CD4-positive, CD25-positive, alpha-beta regulatory T cell (primary cell): ENCODE data around the gene MINDY4. TPM values are rescaled to one million over a fixed set of nuclear protein-coding genes. Genes with fewer than 3 reads are reported as not detected.

Source experiments
- ATAC-seq, 2 donors: fragments of 150-1000 bp; cut with Tn5 transposase; one replicate each; pipeline ENCODE4 v1.10.0; 2021; ENCODE audit warnings: low read depth in 2 of 2, moderate number of reproducible peaks in 2 of 2, moderate library complexity in 1 of 2
- DNase-seq, 3 donors: peaks; one replicate each; pipeline versions ENCODE4 v3.0.0 to v3.0.0-alpha.2; 2012 to 2022; ENCODE audit warnings: mixed read lengths in 1 of 3
- H3K27ac ChIP-seq: one replicate; pipeline ENCODE4 v1.7.0; 2013; ENCODE audit warnings: mild to moderate bottlenecking, low read length; ENCODE audit not compliant: insufficient read depth, poor library complexity, severe bottlenecking
- H3K27me3 ChIP-seq: one replicate; pipeline ENCODE4 v1.7.0; 2013; ENCODE audit warnings: low read length; ENCODE audit not compliant: control insufficient read depth, insufficient read depth
- H3K36me3 ChIP-seq: one replicate; pipeline ENCODE4 v1.7.0; 2013; ENCODE audit warnings: mild to moderate bottlenecking, low read length, moderate library complexity; ENCODE audit not compliant: control insufficient read depth, insufficient read depth
- H3K4me1 ChIP-seq: 2 replicates; pipeline ENCODE4 v1.7.0; 2013; ENCODE audit warnings: mild to moderate bottlenecking, low read length; ENCODE audit not compliant: insufficient read depth, control insufficient read depth, poor library complexity, severe bottlenecking
- H3K4me3 ChIP-seq: one replicate; pipeline ENCODE4 v1.7.0; 2013; ENCODE audit warnings: low read depth, mild to moderate bottlenecking, low read length, moderate library complexity
- H3K9me3 ChIP-seq, 2 experiments: 1 replicate in 1 of 2; 2 replicates in 1 of 2; pipeline ENCODE4 v1.7.0; 2013; ENCODE audit warnings: low read length in 2 of 2, mild to moderate bottlenecking in 1 of 2, moderate library complexity in 1 of 2; ENCODE audit not compliant: control insufficient read depth in 2 of 2
- H3K27ac Mint-ChIP-seq, 3 donors: one replicate each; pipeline ENCODE4 v1.8.0; 2020 to 2022; ENCODE audit warnings: mild to moderate bottlenecking in 3 of 3, mixed read lengths in 3 of 3, moderate library complexity in 2 of 3
- H3K27me3 Mint-ChIP-seq: one replicate; pipeline ENCODE4 v1.8.0; 2022; ENCODE audit warnings: mild to moderate bottlenecking, mixed read lengths
- H3K36me3 Mint-ChIP-seq: one replicate; pipeline ENCODE4 v1.8.0; 2020; ENCODE audit warnings: mixed read lengths
- H3K4me1 Mint-ChIP-seq, 4 donors: one replicate each; pipeline ENCODE4 v1.8.0; 2020 to 2022; ENCODE audit warnings: mixed read lengths in 4 of 4, mild to moderate bottlenecking in 1 of 4
- H3K4me3 Mint-ChIP-seq, 4 donors: one replicate each; pipeline ENCODE4 v1.8.0; 2020 to 2022; ENCODE audit warnings: mild to moderate bottlenecking in 4 of 4, mixed read lengths in 4 of 4, moderate library complexity in 3 of 4
- H3K9me3 Mint-ChIP-seq, 7 donors: one replicate each; pipeline ENCODE4 v1.8.0; 2020 to 2022; ENCODE audit warnings: mixed read lengths in 7 of 7, mild to moderate bottlenecking in 3 of 7, moderate library complexity in 2 of 7
- polyA plus RNA-seq, 4 donors: library from polyadenylated mRNA; unstranded; fragments of 300-500 nt; fragmentation: Illumina TruSeq; gene quantifications; one replicate each; pipeline ENCODE4 v1.2.3, GENCODE V29; 2021
- total RNA-seq: library from RNA; stranded (reverse); gene quantifications from one replicate; pipeline ENCODE4 v1.2.3, GENCODE V29; 2022

MINDY4 gene
- total and polyA plus RNA-seq, 5 donors from 2014 or later, result 0.17 to 1.0 (median 0.52) TPM

- Histone ChIP-seq H3K9me3 (no peaks in the 10 kb centered on the region), H3K4me3 (no peak overlapping the region), H3K4me1 (peaks cover 47% of the 10 kb centered on the region), H3K36me3 (no peaks in the 10 kb centered on the region), H3K27me3 (no peaks in the 10 kb centered on the region), H3K27ac (no peak overlapping the region)
- ATAC-seq (no peak), DNase-seq (no peak)
- Mint-ChIP-seq H3K36me3 (no peaks in the 10 kb centered on the region), H3K9me3 (peaks cover 0 to 1% (median 0%) of the 10 kb centered on the region in 7 donors), H3K4me3 (peak overlapping the region in 1 of 4 donors; percentile 58), H3K27ac (peak overlapping the region in 2 of 3 donors; percentile 6 to 48), H3K27me3 (no peaks in the 10 kb centered on the region), H3K4me1 (peaks cover 21 to 84% (median 40%) of the 10 kb centered on the region in 4 donors)
These were observed 41.6 kb upstream of the MINDY4 start for GRCh38 chr7:30729642-30730041.

- no peak for ATAC-seq
- Mint-ChIP-seq H3K4me1 (peaks cover 21 to 85% (median 38%) of the 10 kb centered on the region in 4 donors), H3K27ac (peak overlapping the region in 2 of 3 donors; percentile 14 to 46), H3K9me3 (peaks cover 0 to 1% (median 0%) of the 10 kb centered on the region in 7 donors), H3K36me3 (no peaks in the 10 kb centered on the region), H3K4me3 (peak overlapping the region in 1 of 4 donors; percentile 58), H3K27me3 (no peaks in the 10 kb centered on the region)
- no peak overlapping the region for H3K4me3 ChIP-seq
- no peak for DNase-seq
- peaks cover 47% of the 10 kb centered on the region for H3K4me1 ChIP-seq
- no peak overlapping the region for H3K27ac ChIP-seq
- no peaks in the 10 kb centered on the region for H3K36me3 ChIP-seq
- H3K9me3 ChIP-seq, result no peaks in the 10 kb centered on the region
- H3K27me3 ChIP-seq, result no peaks in the 10 kb centered on the region
These were observed 41.1 kb upstream of the MINDY4 start for GRCh38 chr7:30730097-30730496.

DNA sequence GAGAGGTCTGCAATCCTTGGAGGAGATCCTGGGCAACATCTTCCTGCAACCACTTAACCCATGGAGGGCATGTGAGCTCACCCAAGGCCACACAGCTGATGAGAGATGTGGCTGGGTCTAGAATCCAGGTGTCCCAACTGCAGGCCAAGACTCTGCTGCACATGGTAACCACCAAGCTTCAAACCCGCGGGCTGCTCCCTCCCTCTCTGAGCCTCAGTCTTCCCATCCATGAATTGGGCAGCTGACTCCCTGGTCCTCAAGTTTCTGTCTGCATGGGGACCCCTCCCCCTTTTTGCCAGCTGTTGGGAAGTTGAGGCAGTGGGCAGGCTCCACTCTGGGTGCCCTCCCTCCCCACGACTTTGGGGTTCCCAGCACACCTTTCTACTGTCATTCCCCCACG is 40.2 kb upstream of the MINDY4 start:
- no peak for ATAC-seq
- peak overlapping the region in 1 of 4 donors; percentile 40 for H3K4me3 Mint-ChIP-seq

DNA sequence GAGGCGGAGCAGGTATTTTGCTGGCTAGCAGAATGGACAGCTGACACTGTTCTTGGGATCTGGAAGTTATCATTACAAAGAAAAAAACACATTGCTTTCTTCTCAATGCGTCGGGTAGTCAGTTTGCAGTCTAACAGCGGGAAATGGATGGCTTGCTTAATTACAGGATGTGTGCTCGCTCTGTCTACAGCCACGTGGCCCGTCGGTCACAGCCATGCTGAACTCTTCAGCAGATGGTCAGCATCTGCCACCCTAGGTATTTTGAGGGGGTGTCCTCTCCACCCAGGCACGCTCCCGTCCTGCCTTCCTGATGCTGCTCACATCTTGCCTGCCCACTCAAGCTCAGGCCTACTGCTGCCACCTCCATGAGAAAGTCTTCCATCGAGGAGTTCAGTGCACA is 39.6 kb upstream of the MINDY4 start:
- Histone ChIP-seq H3K27ac (no peak overlapping the region), H3K4me3 (no peak overlapping the region), H3K36me3 (no peaks in the 10 kb centered on the region), H3K9me3 (no peaks in the 10 kb centered on the region), H3K27me3 (no peaks in the 10 kb centered on the region), H3K4me1 (peaks cover 33% of the 10 kb centered on the region)
- Mint-ChIP-seq H3K9me3 (peaks cover 0 to 1% (median 0%) of the 10 kb centered on the region in 7 donors), H3K27me3 (no peaks in the 10 kb centered on the region), H3K27ac (peak overlapping the region in 1 of 3 donors; percentile 51), H3K4me1 (peaks cover 16 to 78% (median 29%) of the 10 kb centered on the region in 4 donors), H3K36me3 (no peaks in the 10 kb centered on the region), H3K4me3 (peak overlapping the region in 2 of 4 donors; percentile 36 to 40)
- DNase-seq, result peak in 1 of 3 donors; percentile 13
- no peak for ATAC-seq

More for the DNA sequence above, 40.2 kb upstream of the MINDY4 start:
- no peaks in the 10 kb centered on the region for H3K27me3 ChIP-seq
- DNase-seq, result no peak
- H3K36me3 ChIP-seq, result no peaks in the 10 kb centered on the region
- peaks cover 39% of the 10 kb centered on the region for H3K4me1 ChIP-seq
- H3K9me3 Mint-ChIP-seq, result peaks cover 0 to 1% (median 0%) of the 10 kb centered on the region in 7 donors
- H3K4me1 Mint-ChIP-seq, result peaks cover 17 to 83% (median 33%) of the 10 kb centered on the region in 4 donors
- no peak overlapping the region for H3K27ac ChIP-seq
- H3K9me3 ChIP-seq, result no peaks in the 10 kb centered on the region
- no peak overlapping the region for H3K27ac Mint-ChIP-seq
- H3K4me3 ChIP-seq, result no peak overlapping the region
- H3K27me3 Mint-ChIP-seq, result no peaks in the 10 kb centered on the region
- H3K36me3 Mint-ChIP-seq, result no peaks in the 10 kb centered on the region

DNA sequence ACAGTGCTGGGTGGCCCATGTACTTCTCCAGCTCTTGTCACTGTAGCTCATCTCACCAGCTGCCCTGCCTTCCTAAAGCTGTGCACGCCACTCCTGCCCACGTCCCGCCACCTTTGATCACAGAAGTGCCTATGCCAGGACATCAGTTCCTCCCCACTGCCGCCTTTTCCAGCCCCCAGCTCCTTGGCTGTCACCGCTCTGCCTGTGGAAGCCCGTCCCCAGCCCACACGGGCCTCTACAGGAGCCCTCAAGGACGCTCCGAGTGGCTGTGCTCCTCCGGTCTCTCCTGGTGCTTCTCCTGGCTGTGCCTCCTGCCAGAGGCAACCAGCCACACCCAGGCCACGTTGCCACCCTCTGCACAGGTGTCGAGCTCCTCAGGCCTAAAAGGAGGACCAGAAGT is 38.6 kb upstream of the MINDY4 start:
- H3K9me3 Mint-ChIP-seq, result peaks cover 0 to 1% (median 0%) of the 10 kb centered on the region in 7 donors
- no peaks in the 10 kb centered on the region for H3K27me3 Mint-ChIP-seq
- H3K4me1 Mint-ChIP-seq, result peaks cover 13 to 74% (median 30%) of the 10 kb centered on the region in 4 donors
- Histone ChIP-seq H3K27me3 (no peaks in the 10 kb centered on the region), H3K9me3 (no peaks in the 10 kb centered on the region), H3K4me1 (peaks cover 31% of the 10 kb centered on the region), H3K27ac (no peak overlapping the region), H3K4me3 (no peak overlapping the region), H3K36me3 (no peaks in the 10 kb centered on the region)
- H3K27ac Mint-ChIP-seq, result peak overlapping the region in 2 of 3 donors; percentile 60 to 90
- H3K36me3 Mint-ChIP-seq, result no peaks in the 10 kb centered on the region
- no peak overlapping the region for H3K4me3 Mint-ChIP-seq
- DNase-seq (no peak), ATAC-seq (no peak)

DNA sequence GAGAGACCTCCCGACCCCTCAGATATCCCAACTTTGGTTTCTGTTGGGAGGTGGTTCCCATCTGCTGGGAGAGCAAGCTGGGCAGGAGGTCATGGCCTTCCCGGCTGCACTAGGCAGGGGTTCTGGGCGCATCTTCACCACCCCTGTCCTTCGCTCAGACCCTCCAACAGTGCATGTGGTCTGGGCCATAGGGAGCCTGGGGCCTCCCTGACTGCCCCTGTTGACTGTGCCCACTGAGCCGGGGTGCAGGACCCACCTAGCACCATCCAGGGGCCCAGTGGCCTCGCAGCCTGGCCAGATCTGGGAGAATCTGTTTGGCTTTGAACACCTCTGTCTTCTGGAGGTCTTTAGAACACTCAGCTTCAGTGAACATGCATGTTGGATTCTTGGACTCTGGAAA is 38.0 kb upstream of the MINDY4 start:
- H3K36me3 ChIP-seq, result no peaks in the 10 kb centered on the region
- Mint-ChIP-seq H3K27ac (no peak overlapping the region), H3K4me3 (no peak overlapping the region), H3K36me3 (no peaks in the 10 kb centered on the region), H3K27me3 (no peaks in the 10 kb centered on the region), H3K9me3 (peaks cover 0 to 1% (median 0%) of the 10 kb centered on the region in 7 donors), H3K4me1 (peaks cover 19 to 74% (median 31%) of the 10 kb centered on the region in 4 donors)
- H3K27me3 ChIP-seq, result no peaks in the 10 kb centered on the region
- DNase-seq (no peak), ATAC-seq (no peak)
- H3K4me3 ChIP-seq, result no peak overlapping the region
- H3K4me1 ChIP-seq, result peaks cover 31% of the 10 kb centered on the region
- H3K9me3 ChIP-seq, result no peaks in the 10 kb centered on the region
- no peak overlapping the region for H3K27ac ChIP-seq

DNA sequence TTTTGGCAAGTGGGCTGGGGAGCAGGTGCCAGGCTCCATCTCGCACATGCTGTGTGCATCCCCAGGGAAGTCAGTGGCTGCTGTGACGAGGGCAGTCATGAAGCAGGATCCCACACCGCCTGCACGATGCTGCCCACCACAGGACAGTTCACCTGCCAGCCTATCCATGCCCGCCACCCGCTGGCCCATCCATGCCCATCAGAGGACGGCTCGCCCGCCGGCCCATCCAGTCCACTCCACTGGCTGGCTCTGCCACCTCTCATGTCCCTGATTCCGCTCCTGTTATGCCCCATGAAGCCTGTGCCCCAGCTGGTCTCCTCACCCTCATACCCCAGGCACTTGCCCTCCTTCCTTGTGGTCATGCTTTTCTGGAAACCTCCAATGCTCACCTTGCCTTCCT is 37.5 kb upstream of the MINDY4 start:
- no peak overlapping the region for H3K4me3 ChIP-seq
- H3K27ac Mint-ChIP-seq, result peak overlapping the region in 2 of 3 donors; percentile 31 to 47
- no peaks in the 10 kb centered on the region for H3K36me3 ChIP-seq
- no peaks in the 10 kb centered on the region for H3K27me3 ChIP-seq
- H3K36me3 Mint-ChIP-seq, result no peaks in the 10 kb centered on the region
- H3K4me1 Mint-ChIP-seq, result peaks cover 18 to 74% (median 31%) of the 10 kb centered on the region in 4 donors
- no peak for DNase-seq
- H3K27me3 Mint-ChIP-seq, result no peaks in the 10 kb centered on the region
- H3K9me3 ChIP-seq, result no peaks in the 10 kb centered on the region
- H3K4me1 ChIP-seq, result peaks cover 31% of the 10 kb centered on the region
- no peak overlapping the region for H3K4me3 Mint-ChIP-seq
- no peak overlapping the region for H3K27ac ChIP-seq
- no peak for ATAC-seq
- peaks cover 0 to 1% (median 0%) of the 10 kb centered on the region in 7 donors for H3K9me3 Mint-ChIP-seq

DNA sequence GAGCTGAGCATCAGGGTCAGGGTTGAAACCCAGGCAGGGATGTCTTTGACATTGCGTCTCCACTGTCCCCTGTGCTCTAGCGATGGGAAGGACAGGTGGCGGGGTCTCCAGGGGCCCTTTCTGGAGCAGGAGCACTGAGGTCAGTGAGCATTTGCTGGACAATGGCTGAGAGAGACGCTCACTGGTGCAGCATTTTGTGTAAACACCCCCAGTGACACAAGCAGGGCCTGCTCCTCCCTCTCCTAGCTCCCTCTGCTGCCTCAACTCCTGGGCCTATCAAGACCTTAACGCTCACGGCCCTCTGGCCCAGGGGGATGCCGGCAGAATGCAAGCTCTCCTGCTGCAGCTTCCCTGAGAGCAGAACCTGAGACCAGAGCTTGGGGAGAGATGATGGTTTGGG is 36.7 kb upstream of the MINDY4 start:
- H3K36me3 Mint-ChIP-seq, result no peaks in the 10 kb centered on the region
- Histone ChIP-seq H3K9me3 (no peaks in the 10 kb centered on the region), H3K4me3 (no peak overlapping the region), H3K27ac (no peak overlapping the region), H3K27me3 (no peaks in the 10 kb centered on the region), H3K36me3 (no peaks in the 10 kb centered on the region), H3K4me1 (peaks cover 34% of the 10 kb centered on the region)
- H3K4me1 Mint-ChIP-seq, result peaks cover 16 to 74% (median 29%) of the 10 kb centered on the region in 4 donors
- no peak for DNase-seq
- no peaks in the 10 kb centered on the region for H3K27me3 Mint-ChIP-seq
- H3K9me3 Mint-ChIP-seq, result peaks cover 0 to 1% (median 0%) of the 10 kb centered on the region in 7 donors
- no peak for ATAC-seq
- H3K4me3 Mint-ChIP-seq, result no peak overlapping the region
- H3K27ac Mint-ChIP-seq, result peak overlapping the region; percentile 47 to 89 (median 88)
